Activated CD4-positive, alpha-beta T cell treated with anti-CD3 and anti-CD28 coated beads, Interleukin-2, amount 10 ng/mL, durations not matched to agents 24 days and 14 days (primary cell): ENCODE measurements around the gene TTC33. TPM values are rescaled to one million over a fixed set of nuclear protein-coding genes. Genes with fewer than 3 reads are reported as not detected.
"Not testable (repeated sequence)": the region's sequence is repeated elsewhere in the genome, so short reads cannot be mapped to it uniquely, and the experiment has no call there.

Source experiments
- DNase-seq: peaks from one replicate; pipeline ENCODE4 v3.0.0; 2022
- H3K27ac Mint-ChIP-seq: one replicate; pipeline ENCODE4 v1.8.0; 2022; ENCODE audit warnings: mild to moderate bottlenecking, mixed read lengths
- H3K27me3 Mint-ChIP-seq: one replicate; pipeline ENCODE4 v1.8.0; 2022; ENCODE audit warnings: mixed read lengths
- H3K36me3 Mint-ChIP-seq: one replicate; pipeline ENCODE4 v1.8.0; 2022; ENCODE audit warnings: low read depth, mild to moderate bottlenecking, mixed read lengths
- H3K4me1 Mint-ChIP-seq: one replicate; pipeline ENCODE4 v1.8.0; 2021; ENCODE audit warnings: mixed read lengths
- H3K4me3 Mint-ChIP-seq: one replicate; pipeline ENCODE4 v1.8.0; 2022; ENCODE audit warnings: mild to moderate bottlenecking, moderate library complexity, mixed read lengths
- H3K9me3 Mint-ChIP-seq: one replicate; pipeline ENCODE4 v1.8.0; 2021; ENCODE audit warnings: mixed read lengths
- intact Hi-C: fragments of 100-400 bp; cut with micrococcal nuclease; formaldehyde crosslinking; loops from one replicate; pipeline ENCODE4 v1.15.1; 2023
- total RNA-seq: library from RNA; stranded (reverse); gene quantifications from 2 replicates; pipeline ENCODE4 v1.2.3, GENCODE V29; 2022

The TTC33 gene
- total RNA-seq, 1 donor from 2014 or later, result 22.7 TPM

DNA sequence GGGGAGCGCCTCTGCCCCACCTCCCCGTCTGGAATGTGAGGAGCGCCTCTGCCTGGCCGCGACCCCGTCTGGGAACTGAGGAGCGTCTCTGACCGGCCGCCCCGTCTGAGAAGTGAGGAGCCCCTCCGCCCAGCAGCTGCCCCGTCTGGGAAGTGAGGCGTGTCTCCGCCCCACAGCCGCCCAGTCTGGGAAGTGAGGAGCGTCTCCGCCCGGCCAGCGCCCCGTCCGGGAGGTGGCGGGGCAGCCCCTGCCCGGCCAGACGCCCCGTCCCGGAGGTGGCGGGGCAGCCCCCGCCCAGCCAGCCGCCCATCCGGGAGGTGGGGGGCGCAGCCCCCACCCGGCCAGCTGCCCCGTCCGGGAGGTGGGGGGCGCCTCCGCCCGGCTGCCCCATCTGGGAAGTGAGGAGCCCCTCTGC, 33.3 kb downstream of the TTC33 start:
- H3K9me3 Mint-ChIP-seq, result peaks cover 12% of the 10 kb centered on the region
- DNase-seq, H3K4me3 Mint-ChIP-seq, intact Hi-C loops, H3K27ac Mint-ChIP-seq, H3K4me1 Mint-ChIP-seq, H3K27me3 Mint-ChIP-seq: not testable (repeated sequence)
- peaks cover 52% of the 10 kb centered on the region for H3K36me3 Mint-ChIP-seq

DNA sequence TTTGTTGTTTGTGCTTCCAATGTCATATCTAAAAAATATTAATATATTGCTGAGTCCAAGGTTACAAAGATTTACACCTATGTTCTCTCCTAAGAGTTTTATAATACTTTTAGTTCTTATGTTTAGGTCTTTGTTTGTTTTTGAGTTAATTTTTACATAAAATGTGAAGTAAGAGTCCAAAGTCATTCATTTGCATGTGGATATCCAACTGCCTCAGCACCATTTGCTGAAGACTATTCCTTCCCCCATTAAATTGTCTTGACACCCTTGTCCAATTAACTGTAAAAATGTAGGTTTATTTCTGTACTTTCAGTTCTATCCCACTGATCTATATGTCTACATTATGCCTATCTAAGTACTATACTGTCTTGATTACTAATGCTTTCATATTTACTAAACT, 35.7 kb downstream of the TTC33 start:
- Mint-ChIP-seq H3K27ac (no peak overlapping the region), H3K4me3 (no peak overlapping the region), H3K4me1 (peaks cover 2% of the 10 kb centered on the region), H3K36me3 (peaks cover 51% of the 10 kb centered on the region), H3K9me3 (peaks cover 12% of the 10 kb centered on the region), H3K27me3 (no peaks in the 10 kb centered on the region)
- intact Hi-C loops, result no loop called here
- DNase-seq, result no peak

DNA sequence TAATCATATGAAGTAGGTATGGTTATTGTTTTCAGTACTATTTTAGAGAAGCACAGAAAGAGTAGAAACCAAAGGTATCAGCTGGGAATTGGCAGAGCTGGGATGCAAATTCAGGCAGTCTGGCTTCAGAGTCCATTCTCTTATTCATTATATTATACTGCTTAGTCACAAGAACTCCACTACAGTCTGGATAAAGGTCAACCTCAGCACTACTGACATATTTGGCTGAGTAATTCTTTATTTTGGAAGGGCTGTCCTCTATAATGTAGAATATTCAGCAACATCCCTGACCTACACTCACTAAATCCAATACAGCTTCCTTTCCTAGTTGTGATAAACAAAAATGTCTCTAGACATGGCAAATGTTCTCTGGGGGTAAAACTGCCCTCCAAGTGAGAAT, 38.5 kb downstream of the TTC33 start:
- DNase-seq, result no peak
- Mint-ChIP-seq H3K9me3 (peaks cover 12% of the 10 kb centered on the region), H3K4me3 (no peak overlapping the region), H3K4me1 (peaks cover 2% of the 10 kb centered on the region), H3K27me3 (no peaks in the 10 kb centered on the region), H3K27ac (no peak overlapping the region), H3K36me3 (peaks cover 43% of the 10 kb centered on the region)
- intact Hi-C loops, result no loop called here

DNA sequence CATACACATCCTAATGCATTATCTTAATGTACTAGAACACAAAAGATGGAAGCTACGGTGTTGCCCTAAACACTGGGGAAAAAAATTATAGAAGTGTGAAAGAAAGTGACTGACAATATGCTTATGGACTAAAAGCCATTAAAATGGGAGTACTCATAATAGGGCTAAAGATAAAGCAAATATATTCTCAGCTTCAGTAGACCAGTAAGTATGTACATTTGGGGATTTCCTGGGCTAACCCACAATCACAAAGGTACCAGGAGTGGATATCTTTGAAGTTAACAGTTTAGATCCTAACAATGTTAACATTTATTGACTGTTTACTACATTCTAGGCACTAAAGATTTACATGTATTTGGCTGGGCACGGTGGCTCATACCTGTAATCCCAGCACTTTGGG, 39.2 kb downstream of the TTC33 start:
- peaks cover 2% of the 10 kb centered on the region for H3K4me1 Mint-ChIP-seq
- H3K27me3 Mint-ChIP-seq, result no peaks in the 10 kb centered on the region
- intact Hi-C loops, result no loop called here
- no peak overlapping the region for H3K27ac Mint-ChIP-seq
- no peak for DNase-seq
- H3K9me3 Mint-ChIP-seq, result peaks cover 9% of the 10 kb centered on the region
- no peak overlapping the region for H3K4me3 Mint-ChIP-seq
- peaks cover 39% of the 10 kb centered on the region for H3K36me3 Mint-ChIP-seq

DNA sequence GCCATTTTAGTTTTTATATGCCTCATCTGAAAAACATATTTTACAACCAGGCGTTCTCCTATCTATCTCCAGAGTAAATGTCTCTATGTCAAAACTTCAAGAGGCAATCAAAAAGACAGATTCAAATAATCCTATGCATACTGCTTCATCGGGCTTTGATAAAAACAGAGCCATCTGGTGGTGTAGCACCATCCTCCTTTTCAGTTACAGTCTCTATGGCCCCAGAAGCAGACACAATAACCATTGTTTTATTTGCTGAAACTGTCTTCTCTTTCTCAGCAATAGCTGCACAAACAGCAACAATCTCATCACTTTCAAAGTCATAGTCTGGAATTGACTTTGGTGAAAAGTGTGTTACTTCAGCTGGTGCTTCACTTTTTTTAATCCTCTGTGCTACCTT, 39.8 kb downstream of the TTC33 start:
- H3K27me3 Mint-ChIP-seq, result no peaks in the 10 kb centered on the region
- H3K36me3 Mint-ChIP-seq, result peaks cover 35% of the 10 kb centered on the region
- peaks cover 6% of the 10 kb centered on the region for H3K9me3 Mint-ChIP-seq
- no peak overlapping the region for H3K4me3 Mint-ChIP-seq
- no peak overlapping the region for H3K27ac Mint-ChIP-seq
- DNase-seq, result no peak
- H3K4me1 Mint-ChIP-seq, result peaks cover 2% of the 10 kb centered on the region
- intact Hi-C loops, result no loop called here

DNA sequence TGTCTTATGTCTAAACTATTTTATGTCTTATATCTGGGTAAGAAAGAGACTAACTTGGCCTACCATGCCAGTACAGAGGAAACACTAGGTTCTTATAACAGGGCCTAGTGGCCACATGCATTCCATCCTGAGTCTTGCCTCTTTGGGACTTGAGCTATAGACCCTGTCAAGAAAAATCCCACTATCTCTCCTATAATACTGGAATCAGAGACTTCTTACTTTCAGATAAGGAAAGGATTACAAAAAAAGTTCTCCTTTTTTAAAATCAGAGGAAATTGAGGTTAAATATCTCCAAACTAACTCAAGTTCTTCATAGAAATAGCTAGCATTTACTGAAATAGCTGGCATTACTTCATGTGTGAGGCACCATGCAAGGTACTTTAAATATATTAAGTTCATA, 41.8 kb downstream of the TTC33 start:
- H3K36me3 Mint-ChIP-seq, result peaks cover 36% of the 10 kb centered on the region

DNA sequence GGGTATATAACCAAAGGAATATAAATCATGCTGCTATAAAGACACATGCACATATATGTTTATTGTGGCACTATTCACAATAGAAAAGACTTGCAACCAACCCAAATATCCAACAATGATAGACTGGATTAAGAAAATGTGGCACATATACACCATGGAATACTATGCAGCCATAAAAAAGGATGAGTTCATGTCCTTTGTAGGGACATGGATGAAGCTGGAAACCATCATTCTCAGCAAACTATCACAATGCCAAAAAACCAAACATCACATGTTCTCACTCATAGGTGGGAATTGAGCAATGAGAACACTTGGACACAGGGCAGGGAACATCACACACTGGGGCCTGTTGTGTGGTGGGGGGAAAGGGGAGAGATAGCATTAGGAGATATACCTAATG, 45.2 kb downstream of the TTC33 start:
- intact Hi-C loops, H3K4me3 Mint-ChIP-seq, DNase-seq, H3K27me3 Mint-ChIP-seq, H3K4me1 Mint-ChIP-seq, H3K27ac Mint-ChIP-seq: not testable (repeated sequence)
- peaks cover 12% of the 10 kb centered on the region for H3K9me3 Mint-ChIP-seq
- H3K36me3 Mint-ChIP-seq, result peaks cover 42% of the 10 kb centered on the region

More for the DNA sequence above, 41.8 kb downstream of the TTC33 start:
- no peaks in the 10 kb centered on the region for H3K27me3 Mint-ChIP-seq
- H3K9me3 Mint-ChIP-seq, result peaks cover 7% of the 10 kb centered on the region
- DNase-seq, result no peak
- intact Hi-C loops, result no loop called here
- H3K4me1 Mint-ChIP-seq, result peaks cover 2% of the 10 kb centered on the region
- no peak overlapping the region for H3K27ac Mint-ChIP-seq
- H3K4me3 Mint-ChIP-seq, result no peak overlapping the region

DNA sequence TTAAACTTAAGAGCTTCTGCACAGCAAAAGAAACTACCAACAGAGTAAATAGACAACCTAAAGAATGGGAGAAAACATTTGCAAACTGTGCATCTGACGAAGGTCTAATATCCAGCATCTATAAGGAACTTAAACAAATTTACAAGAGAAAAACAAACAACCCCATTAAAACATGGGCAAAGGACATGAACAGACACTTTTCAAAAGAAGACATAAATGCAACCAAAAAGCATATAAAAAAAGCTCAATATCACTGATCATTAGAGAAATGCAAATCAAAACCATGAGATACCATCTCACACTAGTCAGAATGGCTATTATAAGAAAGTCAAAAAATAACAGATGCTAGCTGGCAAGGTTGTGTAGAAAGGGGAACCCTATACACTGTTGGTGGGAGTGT, 50.3 kb downstream of the TTC33 start:
- intact Hi-C loops, H3K27ac Mint-ChIP-seq, H3K4me3 Mint-ChIP-seq, DNase-seq, H3K4me1 Mint-ChIP-seq, H3K27me3 Mint-ChIP-seq: not testable (repeated sequence)
- peaks cover 73% of the 10 kb centered on the region for H3K36me3 Mint-ChIP-seq
- peaks cover 35% of the 10 kb centered on the region for H3K9me3 Mint-ChIP-seq

DNA sequence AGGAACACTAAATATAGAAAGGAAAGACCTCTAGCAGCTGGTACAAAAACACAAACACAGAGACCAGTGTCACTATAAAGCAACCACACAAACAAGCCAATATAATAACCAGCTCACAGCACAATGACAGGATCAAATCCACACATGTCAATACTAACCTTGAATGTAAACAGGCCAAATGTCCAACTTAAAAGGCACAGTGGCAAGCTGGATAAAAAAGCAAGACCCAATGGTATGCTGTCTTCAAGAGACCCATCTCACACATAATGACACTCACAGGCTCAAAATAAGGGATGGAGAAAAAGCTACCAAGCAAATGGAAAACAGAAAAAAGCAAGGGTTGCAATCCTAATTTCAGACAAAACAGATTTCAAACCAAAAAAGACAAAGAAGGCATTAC, 53.7 kb downstream of the TTC33 start:
- H3K4me1 Mint-ChIP-seq, DNase-seq, H3K27ac Mint-ChIP-seq, H3K4me3 Mint-ChIP-seq, intact Hi-C loops, H3K27me3 Mint-ChIP-seq: not testable (repeated sequence)
- H3K9me3 Mint-ChIP-seq, result peaks cover 28% of the 10 kb centered on the region
- H3K36me3 Mint-ChIP-seq, result peaks cover 71% of the 10 kb centered on the region

DNA sequence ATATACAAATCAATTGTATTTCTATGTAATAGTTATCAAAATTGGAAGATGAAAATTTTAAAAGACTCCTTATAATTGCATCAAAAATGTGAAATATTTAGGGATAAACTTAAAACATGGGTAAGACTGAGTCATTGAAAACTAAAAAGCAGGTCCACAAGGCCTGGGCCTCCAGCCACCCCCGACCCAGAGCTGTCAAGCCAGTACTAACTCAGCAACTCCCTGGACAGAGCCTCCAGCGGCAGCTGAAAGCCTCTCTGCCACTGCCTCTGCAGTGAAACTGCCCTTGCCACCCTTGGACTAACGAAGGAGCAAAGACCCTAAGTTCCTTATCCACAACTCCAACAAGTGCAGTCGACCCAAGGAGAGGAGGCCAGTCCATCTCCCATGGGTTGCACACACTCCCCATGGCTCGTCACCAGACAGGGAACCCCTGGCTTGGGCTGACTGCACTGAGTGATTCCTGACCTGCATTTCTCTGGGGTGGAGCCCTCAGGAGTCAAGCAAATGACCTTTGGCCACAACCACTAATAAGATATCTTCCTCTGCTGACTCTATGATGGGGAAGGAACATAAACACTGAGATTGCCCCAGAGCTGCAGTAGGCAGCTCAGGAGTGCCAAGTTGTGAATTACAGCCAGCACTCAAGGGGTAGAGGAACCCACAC, 55.5 kb downstream of the TTC33 start:
- Mint-ChIP-seq H3K9me3 (peaks cover 35% of the 10 kb centered on the region), H3K27me3 (no peaks in the 10 kb centered on the region), H3K27ac (no peak overlapping the region), H3K4me1 (peaks cover 5% of the 10 kb centered on the region), H3K4me3 (no peak overlapping the region), H3K36me3 (peaks cover 76% of the 10 kb centered on the region)
- no peak for DNase-seq
- intact Hi-C loops, result no loop called here

DNA sequence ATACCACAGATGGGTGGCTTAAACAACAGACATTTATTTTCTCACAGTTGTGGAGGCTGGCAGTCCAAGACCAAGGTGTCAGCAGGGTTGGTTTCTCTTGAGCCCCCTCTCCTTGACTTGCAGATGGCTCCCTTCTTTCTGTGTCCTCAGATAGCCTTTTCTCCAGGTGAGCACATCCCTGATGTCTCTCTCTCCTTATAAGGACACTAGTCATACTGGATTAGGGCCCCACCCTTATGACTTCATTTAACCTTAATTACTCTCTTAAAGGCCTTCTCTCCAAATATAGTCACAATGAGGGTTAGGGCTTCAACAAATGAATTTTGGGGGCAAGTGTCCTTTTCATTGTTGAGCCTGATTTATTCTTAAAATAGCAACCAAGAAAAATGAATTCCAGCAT, 61.3 kb downstream of the TTC33 start:
- Mint-ChIP-seq H3K27me3 (no peaks in the 10 kb centered on the region), H3K4me3 (no peak overlapping the region), H3K9me3 (peaks cover 8% of the 10 kb centered on the region), H3K36me3 (peaks cover 70% of the 10 kb centered on the region), H3K4me1 (peaks cover 22% of the 10 kb centered on the region), H3K27ac (no peak overlapping the region)
- no peak for DNase-seq
- intact Hi-C loops, result no loop called here

DNA sequence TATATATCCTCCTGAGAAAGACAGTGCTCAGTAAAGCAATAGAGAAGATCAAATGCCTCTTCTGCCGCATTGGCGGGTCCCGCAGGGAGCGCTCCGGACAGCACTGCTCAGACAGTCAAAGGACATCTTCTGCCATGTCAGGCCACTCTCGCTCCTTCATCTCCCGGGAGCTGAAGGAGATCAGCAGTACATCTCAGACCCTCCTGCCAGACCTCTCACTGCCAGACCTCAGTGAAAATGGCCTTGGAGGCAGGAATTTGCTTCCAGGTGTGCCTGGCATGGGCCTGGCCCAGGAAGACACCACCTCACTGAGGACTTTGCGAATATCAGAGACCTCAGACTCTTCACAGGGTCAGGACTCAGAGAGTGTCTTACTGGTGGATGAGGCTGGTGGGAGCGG, 63.9 kb downstream of the TTC33 start:
- peaks cover 8% of the 10 kb centered on the region for H3K9me3 Mint-ChIP-seq
- peaks cover 80% of the 10 kb centered on the region for H3K36me3 Mint-ChIP-seq
- intact Hi-C loops, result no loop called here
- no peaks in the 10 kb centered on the region for H3K27me3 Mint-ChIP-seq
- H3K4me3 Mint-ChIP-seq, result no peak overlapping the region
- H3K27ac Mint-ChIP-seq, result peak overlapping the region; percentile 65
- peaks cover 43% of the 10 kb centered on the region for H3K4me1 Mint-ChIP-seq
- DNase-seq, result peak; percentile 56

DNA sequence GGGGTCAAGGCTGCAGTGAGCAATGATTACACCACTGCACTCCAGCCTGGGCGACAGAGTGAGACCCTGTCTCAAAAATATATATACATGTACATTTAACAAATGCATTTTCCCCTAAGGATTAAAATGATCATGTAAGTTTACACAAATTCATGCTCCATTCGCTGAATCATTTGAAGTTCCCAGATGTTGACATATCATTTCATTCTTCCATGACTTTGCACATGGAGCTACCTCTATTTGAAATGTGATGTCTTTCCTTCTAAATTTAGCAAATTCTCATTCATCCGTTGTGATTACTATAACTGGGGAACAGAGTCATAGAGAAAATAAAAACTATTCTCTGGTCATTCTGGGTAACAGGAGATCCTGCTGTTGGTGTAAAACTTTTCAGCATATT, 65.5 kb downstream of the TTC33 start:
- Mint-ChIP-seq H3K9me3 (no peaks in the 10 kb centered on the region), H3K4me3 (peak overlapping the region; percentile 48), H3K27ac (peak overlapping the region; percentile 71), H3K4me1 (peaks cover 52% of the 10 kb centered on the region), H3K36me3 (peaks cover 81% of the 10 kb centered on the region), H3K27me3 (no peaks in the 10 kb centered on the region)
- intact Hi-C loops, result no loop called here
- no peak for DNase-seq

DNA sequence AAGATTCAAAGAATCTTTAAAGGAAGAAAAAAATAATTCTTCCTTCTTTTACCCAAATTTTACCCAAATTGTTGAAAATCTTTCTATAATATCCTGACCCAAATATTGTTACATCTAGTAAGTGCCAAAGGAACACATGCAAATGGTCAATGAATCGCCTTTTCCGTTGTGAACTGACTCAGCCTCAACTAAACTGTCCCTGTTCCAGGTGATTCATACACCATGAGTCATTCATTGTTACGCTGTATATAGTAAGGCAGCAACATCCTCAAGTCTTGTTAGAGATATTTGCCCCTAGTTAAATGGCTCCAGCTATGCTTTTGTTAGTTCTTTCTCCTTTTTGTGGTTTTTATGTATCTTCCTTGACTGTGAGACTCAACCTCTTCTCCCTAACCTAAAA, 66.3 kb downstream of the TTC33 start:
- Mint-ChIP-seq H3K27me3 (no peaks in the 10 kb centered on the region), H3K9me3 (no peaks in the 10 kb centered on the region), H3K4me3 (peak overlapping the region; percentile 99), H3K27ac (peak overlapping the region; percentile 71), H3K4me1 (peaks cover 55% of the 10 kb centered on the region), H3K36me3 (peaks cover 81% of the 10 kb centered on the region)
- DNase-seq, result peak; percentile 78
- intact Hi-C loops, result loop anchor here (1.0 to 5.0 kb wide), 10 partner anchors 47 to 1477 kb away; partner anchors contain the start of gene TTC33

DNA sequence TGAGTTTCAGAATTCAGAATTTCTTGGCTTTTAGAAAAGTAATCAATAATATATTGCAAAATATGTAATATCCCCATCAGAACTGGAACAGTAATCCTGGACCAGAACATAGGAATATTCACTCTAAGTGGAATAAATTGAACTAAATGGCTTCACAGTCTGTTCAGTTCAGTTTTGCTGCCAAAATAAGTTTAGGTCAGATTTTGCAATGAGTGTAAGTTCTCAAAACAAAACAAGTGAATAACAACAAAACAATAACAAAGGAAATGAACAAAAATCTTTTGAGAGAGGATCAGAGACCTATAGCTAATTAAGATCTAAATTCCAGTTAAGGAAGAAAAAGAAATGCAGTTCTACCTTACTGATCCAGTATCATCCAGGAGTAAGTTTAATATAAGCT, 66.8 kb downstream of the TTC33 start:
- Mint-ChIP-seq H3K27ac (peak overlapping the region; percentile 92), H3K4me3 (peak overlapping the region; percentile 99), H3K27me3 (no peaks in the 10 kb centered on the region), H3K4me1 (peaks cover 58% of the 10 kb centered on the region), H3K9me3 (no peaks in the 10 kb centered on the region), H3K36me3 (peaks cover 82% of the 10 kb centered on the region)
- intact Hi-C loops, result loop anchor here (1.0 to 5.0 kb wide), 17 partner anchors 10 to 1477 kb away; partner anchors contain the start of genes PTGER4 and TTC33
- no peak for DNase-seq
